Vein endothelial cell (primary cell): ENCODE measurements around the gene DUSP9. TPM values are rescaled to one million over a fixed set of nuclear protein-coding genes. Genes with fewer than 3 reads are reported as not detected.

Source experiments
- small RNA-seq: library from RNA; depleted of rRNA; stranded (forward); fragments of <200 nt; gene quantifications from one replicate; pipeline ENCODE3, GENCODE V24; 2012
- total RNA-seq: library from RNA; depleted of rRNA; stranded (reverse); fragments of >200 nt; gene quantifications from 2 replicates; pipeline ENCODE4 v1.2.3, GENCODE V29; 2012

DUSP9 gene
- 0.19 and 0.33 TPM in 2 replicates for total RNA-seq

GRCh38 chrX:153646620-153647373 is at the start of gene DUSP9:
Gene DUSP9 (plus strand): TSS chrX:153647203. CDS start chrX:153647954, 751 bp downstream.

GRCh38 chrX:153598541-153599191 is 48.3 kb upstream of the DUSP9 start, which contains the start of gene CCNQ:
Gene CCNQ (minus strand): TSS chrX:153599139. CDS start chrX:153599073, 66 bp downstream.

GRCh38 chrX:153673428-153674218 is 26.6 kb downstream of the DUSP9 start, which contains the start of gene PNCK:
Gene PNCK (minus strand): TSS chrX:153673813. CDS start chrX:153673076, 737 bp downstream.

GRCh38 chrX:153687121-153688039 is 40.4 kb downstream of the DUSP9 start, which contains the start of gene SLC6A8:
Gene SLC6A8 (plus strand): TSS chrX:153687926. CDS start chrX:153688575, 649 bp downstream.

Small RNA genes within 50 kb of the gene (small RNA-seq; reads per million reads assigned to genes)
- gene RN7SL687P, result not detected

Other genes starting within 250 kb of the DUSP9 start
- not detected in 2 replicates for gene PNMA6E, start 245.9 kb upstream of the DUSP9 start, total RNA-seq
- gene ZFP92, start 235.7 kb upstream of the DUSP9 start, total RNA-seq, result 0.33 and 0.57 TPM in 2 replicates
- 2.0 and 5.9 TPM in 2 replicates for gene TREX2, start 201.1 kb upstream of the DUSP9 start, total RNA-seq
- gene HAUS7, start 176.6 kb upstream of the DUSP9 start, total RNA-seq, result 17.3 and 23.3 TPM in 2 replicates
- 71.8 and 339 TPM in 2 replicates for gene BGN, start 152.2 kb upstream of the DUSP9 start, total RNA-seq
- not detected in 2 replicates for gene ATP2B3, start 129.6 kb upstream of the DUSP9 start, total RNA-seq
- gene CCNQ, start 48.1 kb upstream of the DUSP9 start, total RNA-seq, result 34.7 and 38.2 TPM in 2 replicates
- not detected in 2 replicates for gene PNCK, start 26.6 kb downstream of the DUSP9 start, total RNA-seq
- 12.4 and 24.2 TPM in 2 replicates for gene SLC6A8, start 40.7 kb downstream of the DUSP9 start, total RNA-seq
- 245 and 312 TPM in 2 replicates for gene BCAP31, start 77.2 kb downstream of the DUSP9 start, total RNA-seq
- gene ABCD1, start 77.7 kb downstream of the DUSP9 start, total RNA-seq, result 13.8 and 18.3 TPM in 2 replicates
- gene PLXNB3, start 117.0 kb downstream of the DUSP9 start, total RNA-seq, result 11.0 and 11.4 TPM in 2 replicates
- gene SRPK3, start 133.8 kb downstream of the DUSP9 start, total RNA-seq, result not detected in 2 replicates
- gene IDH3G, start 147.2 kb downstream of the DUSP9 start, total RNA-seq, result 53.2 and 57.8 TPM in 2 replicates
- 177 and 318 TPM in 2 replicates for gene SSR4, start 147.5 kb downstream of the DUSP9 start, total RNA-seq
- gene PDZD4, start 183.3 kb downstream of the DUSP9 start, total RNA-seq, result 0.29 and 0.33 TPM in 2 replicates
- under 0.01 and 0.19 TPM in 2 replicates for gene L1CAM, start 239.0 kb downstream of the DUSP9 start, total RNA-seq